NCI-H526 treated with DMSO at 0.1 percent for 48 hours (cell line): ENCODE results near the gene NR2C1.

Experiments used
- DNase-seq: peaks from one replicate; lab custom pipeline; 2025; lab: John Stamatoyannopoulos, UW

NR2C1 gene

GRCh38 chr12:95083938-95084337 is 10.5 kb upstream of the NR2C1 start:
- DNase-seq: no peak

- no peak for DNase-seq
Measured at GRCh38 chr12:95083471-95083870, 10.1 kb upstream of the NR2C1 start.

GRCh38 chr12:95077341-95077740 is 3.9 kb upstream of the NR2C1 start:
- no peak for DNase-seq

- no peak for DNase-seq
Measured at GRCh38 chr12:95074766-95075165, 1.3 kb upstream of the NR2C1 start.

- DNase-seq: no peak
Measured at GRCh38 chr12:95073698-95074520, 491 bp upstream of the NR2C1 start.

- DNase-seq: no peak
Measured at GRCh38 chr12:95070378-95070777, 3.0 kb downstream of the NR2C1 start.

GRCh38 chr12:95066091-95066855 is 7.1 kb downstream of the NR2C1 start:
- DNase-seq: no peak

- no peak for DNase-seq
Measured at GRCh38 chr12:95060951-95061350, 12.5 kb downstream of the NR2C1 start.

GRCh38 chr12:95059984-95060383 is 13.4 kb downstream of the NR2C1 start:
- DNase-seq: no peak

- DNase-seq: no peak
Measured at GRCh38 chr12:95057424-95057823, 16.0 kb downstream of the NR2C1 start.

- DNase-seq: no peak
Measured at GRCh38 chr12:95055057-95055456, 18.4 kb downstream of the NR2C1 start.

GRCh38 chr12:95054206-95054605 is 19.2 kb downstream of the NR2C1 start:
- no peak for DNase-seq

GRCh38 chr12:95051241-95051640 is 22.2 kb downstream of the NR2C1 start:
- no peak for DNase-seq

GRCh38 chr12:95037906-95038305 is 35.5 kb downstream of the NR2C1 start:
- DNase-seq: no peak

GRCh38 chr12:95034750-95035149 is 38.7 kb downstream of the NR2C1 start:
- no peak for DNase-seq

GRCh38 chr12:95022477-95022876 is 50.9 kb downstream of the NR2C1 start:
- no peak for DNase-seq

- DNase-seq: no peak
Measured at GRCh38 chr12:95017482-95017881, 55.9 kb downstream of the NR2C1 start.

- no peak for DNase-seq
Measured at GRCh38 chr12:95016120-95016519, 57.3 kb downstream of the NR2C1 start.

GRCh38 chr12:95014554-95014953 is 58.9 kb downstream of the NR2C1 start:
- DNase-seq: no peak

- DNase-seq: no peak
Measured at GRCh38 chr12:95006206-95006605, 67.2 kb downstream of the NR2C1 start.

GRCh38 chr12:95004610-95005009 is 68.8 kb downstream of the NR2C1 start:
- no peak for DNase-seq

- no peak for DNase-seq
Measured at GRCh38 chr12:95003921-95004272, 69.5 kb downstream of the NR2C1 start.

- peak; percentile 87 for DNase-seq
Measured at GRCh38 chr12:95003213-95003920, 70.1 kb downstream of the NR2C1 start, which contains the start of gene NDUFA12. TSS of gene NDUFA12 (minus strand) at chr12:95003697. CDS start at chr12:95003680, 17 bp downstream.
